Upper lobe of left lung (tissue), 4 donors: ENCODE results near the gene NLGN1.

Experiments
- POLR2A ChIP-seq, 4 donors: fragments of 450-650 bp; IDR thresholded peaks; one replicate each; pipeline ENCODE4 v1.5.1; 2016 to 2017; ENCODE audit warnings: antibody characterized with exemption in 4 of 4, mild to moderate bottlenecking in 2 of 4
- POLR2AphosphoS5 ChIP-seq, 2 donors: sonication (generic); formaldehyde crosslinking; IDR thresholded peaks; one replicate each; pipeline ENCODE4 v1.5.1; 2017; ENCODE audit warnings: antibody characterized with exemption in 2 of 2
- TF ChIP-seq, protein P1 (sequence below), 6 experiments: fragments of 450-650 bp in 4 of 6; fragments of 200-600 bp in 2 of 6; sonication (generic) in 2 of 6; IDR thresholded peaks; one replicate each; pipeline ENCODE4 v1.5.1; 2016 to 2019; ENCODE audit warnings: antibody characterized with exemption in 6 of 6

DNA sequence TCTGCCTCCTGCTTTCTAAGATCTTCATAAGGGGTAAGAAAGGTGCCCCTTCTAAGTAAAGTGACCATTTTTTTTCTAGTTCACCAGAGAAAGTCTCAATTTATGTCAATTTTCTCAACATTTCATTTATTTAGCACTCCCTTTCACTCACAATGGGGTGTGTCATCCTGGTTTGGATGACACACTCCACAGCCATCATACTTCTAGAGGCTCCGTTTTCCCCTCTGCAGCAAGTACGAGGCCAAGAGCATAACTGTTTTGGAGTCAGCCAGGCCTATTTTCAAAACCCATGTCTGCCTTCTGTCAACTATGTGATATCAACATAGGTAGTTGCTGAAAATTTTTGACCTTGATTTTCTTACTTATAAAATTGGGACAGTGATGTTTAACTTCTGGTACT lies 703.2 kb downstream of the NLGN1 start:
- TF ChIP-seq, protein P1, sequence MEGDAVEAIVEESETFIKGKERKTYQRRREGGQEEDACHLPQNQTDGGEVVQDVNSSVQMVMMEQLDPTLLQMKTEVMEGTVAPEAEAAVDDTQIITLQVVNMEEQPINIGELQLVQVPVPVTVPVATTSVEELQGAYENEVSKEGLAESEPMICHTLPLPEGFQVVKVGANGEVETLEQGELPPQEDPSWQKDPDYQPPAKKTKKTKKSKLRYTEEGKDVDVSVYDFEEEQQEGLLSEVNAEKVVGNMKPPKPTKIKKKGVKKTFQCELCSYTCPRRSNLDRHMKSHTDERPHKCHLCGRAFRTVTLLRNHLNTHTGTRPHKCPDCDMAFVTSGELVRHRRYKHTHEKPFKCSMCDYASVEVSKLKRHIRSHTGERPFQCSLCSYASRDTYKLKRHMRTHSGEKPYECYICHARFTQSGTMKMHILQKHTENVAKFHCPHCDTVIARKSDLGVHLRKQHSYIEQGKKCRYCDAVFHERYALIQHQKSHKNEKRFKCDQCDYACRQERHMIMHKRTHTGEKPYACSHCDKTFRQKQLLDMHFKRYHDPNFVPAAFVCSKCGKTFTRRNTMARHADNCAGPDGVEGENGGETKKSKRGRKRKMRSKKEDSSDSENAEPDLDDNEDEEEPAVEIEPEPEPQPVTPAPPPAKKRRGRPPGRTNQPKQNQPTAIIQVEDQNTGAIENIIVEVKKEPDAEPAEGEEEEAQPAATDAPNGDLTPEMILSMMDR (IDR thresholded peaks at IDR 0.05), result no peak
- TF ChIP-seq POLR2A (IDR thresholded peaks at IDR 0.05), result no peak
- TF ChIP-seq POLR2AphosphoS5 (IDR thresholded peaks at IDR 0.05), result no peak
